ENCODE results near the gene CDK10.

CDK10 gene

GRCh38 chr16:89720813-89721545 lies 34.5 kb downstream of the CDK10 start, which contains the start of the genes VPS9D1 and ZNF276:
TSS of gene VPS9D1 (minus strand) at chr16:89720898. CDS start at chr16:89720861, 37 bp downstream.
TSS of gene ZNF276 (plus strand) at chr16:89721537. CDS start at chr16:89721641, 104 bp downstream.
- Histone ChIP-seq H3K9ac (ENCODE audit: low read length) (peak within 1 kb of the TSS; percentile 84), H3K36me3 (ENCODE audit: control insufficient read depth, insufficient read depth, low read length) (no peaks in the 10 kb centered on the region)
- no CpG with 5 or more reads among the region's 103 CpGs for WGBS (ENCODE audit: extremely low coverage, insufficient coverage, low lambda C conversion rate)

DNA sequence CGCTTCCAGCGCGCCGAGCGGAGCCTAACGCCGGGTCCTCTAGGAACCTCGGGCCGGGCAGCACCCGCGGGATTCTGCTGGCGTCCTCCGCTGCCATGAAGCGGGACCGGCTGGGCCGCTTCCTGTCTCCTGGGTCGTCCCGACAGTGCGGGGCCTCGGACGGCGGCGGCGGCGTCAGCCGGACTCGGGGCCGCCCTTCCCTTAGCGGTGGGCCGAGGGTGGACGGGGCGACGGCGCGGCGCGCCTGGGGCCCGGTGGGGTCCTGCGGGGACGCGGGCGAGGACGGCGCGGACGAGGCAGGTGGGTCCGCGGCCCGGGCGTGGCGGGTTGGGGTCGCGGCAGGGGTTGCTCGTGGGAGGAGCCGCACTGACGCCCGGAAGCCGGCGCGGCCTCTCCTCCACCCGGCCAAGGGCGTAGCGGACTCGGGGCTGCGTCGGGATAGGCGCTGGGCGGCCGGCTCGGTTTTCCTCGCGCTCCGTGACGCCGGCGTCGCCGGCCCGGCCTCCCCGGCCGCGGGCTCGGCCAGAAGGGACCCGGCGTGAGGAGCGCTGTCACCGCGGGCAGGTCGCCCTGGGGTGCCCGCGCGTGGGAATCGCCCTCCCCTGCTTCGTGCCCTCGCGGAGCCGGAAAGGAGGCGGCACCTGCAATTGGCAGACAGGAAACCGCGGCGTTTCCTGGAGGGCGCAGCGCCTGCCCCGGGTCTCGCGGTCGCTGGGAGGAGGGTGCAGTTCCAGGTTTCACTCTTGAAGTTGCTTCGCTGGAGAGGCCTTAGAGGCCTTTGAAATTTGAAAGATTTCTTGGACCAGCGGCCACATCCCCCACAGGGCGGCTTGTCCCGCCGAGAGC lies 35.3 kb downstream of the CDK10 start:
- peaks cover 4% of the 10 kb centered on the region for H3K79me1 ChIP-seq (ENCODE audit: low read length)
- no peak overlapping the region for H3K4ac ChIP-seq (ENCODE audit: low read depth, low read length)
- peak overlapping the region; percentile 87 for H3K4me2 ChIP-seq (ENCODE audit: low read length)
- H4K5ac ChIP-seq (ENCODE audit: low read length), result no peak overlapping the region
- H2AK5ac ChIP-seq (ENCODE audit: low read length), result no peak overlapping the region
- no peak overlapping the region for H2BK5ac ChIP-seq (ENCODE audit: low read length)
- peak overlapping the region; percentile 41 for H3K4me3 ChIP-seq (ENCODE audit: low read length)
- peak overlapping the region; percentile 83 for H3K9ac ChIP-seq (ENCODE audit: low read length)
- no peak overlapping the region for H3K18ac ChIP-seq (ENCODE audit: low read length)
- no peaks in the 10 kb centered on the region for H3K36me3 ChIP-seq (ENCODE audit: control insufficient read depth, insufficient read depth, low read length)
- H4K8ac ChIP-seq (ENCODE audit: low read depth, low read length), result no peak overlapping the region
- no peak overlapping the region for H3K23ac ChIP-seq (ENCODE audit: low read length)
- H3K27me3 ChIP-seq (ENCODE audit: insufficient read depth, low read length, poor library complexity), result no peaks in the 10 kb centered on the region
- H3K27ac ChIP-seq (ENCODE audit: low read depth, low read length), result peak overlapping the region; percentile 74
- DNase-seq, result peak; percentile 49
- H2BK120ac ChIP-seq (ENCODE audit: low read depth, low read length), result no peak overlapping the region
- H3K56ac ChIP-seq (ENCODE audit: low read length), result peak overlapping the region; percentile 86
- no CpG with 5 or more reads among the region's 112 CpGs for WGBS (ENCODE audit: extremely low coverage, insufficient coverage, low lambda C conversion rate)
- no peak overlapping the region for H2BK15ac ChIP-seq (replicated peaks; ENCODE audit: low read depth)
- peaks cover 4% of the 10 kb centered on the region for H3K4me1 ChIP-seq (ENCODE audit: control insufficient read depth, low read depth, low read length)
- H3K79me2 ChIP-seq (ENCODE audit: control insufficient read depth, insufficient read depth, low read length), result no peaks in the 10 kb centered on the region

More at GRCh38 chr16:89720813-89721545, 34.5 kb downstream of the CDK10 start, which contains the start of the genes VPS9D1 and ZNF276:
- Histone ChIP-seq H2BK15ac (replicated peaks; ENCODE audit: low read depth) (no peak within 1 kb of the TSS), H4K5ac (ENCODE audit: low read length) (no peak within 1 kb of the TSS), H2BK5ac (ENCODE audit: low read length) (no peak within 1 kb of the TSS), H3K27ac (ENCODE audit: low read depth, low read length) (peak within 1 kb of the TSS; percentile 88), H3K56ac (ENCODE audit: low read length) (peak within 1 kb of the TSS; percentile 94), H3K23ac (ENCODE audit: low read length) (no peak within 1 kb of the TSS), H3K79me2 (ENCODE audit: control insufficient read depth, insufficient read depth, low read length) (no peaks in the 10 kb centered on the region), H3K4me2 (ENCODE audit: low read length) (peak within 1 kb of the TSS; percentile 87), H3K27me3 (ENCODE audit: insufficient read depth, low read length, poor library complexity) (no peaks in the 10 kb centered on the region), H3K4ac (ENCODE audit: low read depth, low read length) (peak within 1 kb of the TSS; percentile 39), H3K4me1 (ENCODE audit: control insufficient read depth, low read depth, low read length) (peaks cover 4% of the 10 kb centered on the region), H3K79me1 (ENCODE audit: low read length) (peaks cover 4% of the 10 kb centered on the region), H3K4me3 (ENCODE audit: low read length) (peak within 1 kb of the TSS; percentile 50), H2AK5ac (ENCODE audit: low read length) (no peak within 1 kb of the TSS), H2BK120ac (ENCODE audit: low read depth, low read length) (no peak within 1 kb of the TSS), H4K8ac (ENCODE audit: low read depth, low read length) (no peak within 1 kb of the TSS), H3K18ac (ENCODE audit: low read length) (peak within 1 kb of the TSS; percentile 19)
- peak; percentile 86 for DNase-seq

DNA sequence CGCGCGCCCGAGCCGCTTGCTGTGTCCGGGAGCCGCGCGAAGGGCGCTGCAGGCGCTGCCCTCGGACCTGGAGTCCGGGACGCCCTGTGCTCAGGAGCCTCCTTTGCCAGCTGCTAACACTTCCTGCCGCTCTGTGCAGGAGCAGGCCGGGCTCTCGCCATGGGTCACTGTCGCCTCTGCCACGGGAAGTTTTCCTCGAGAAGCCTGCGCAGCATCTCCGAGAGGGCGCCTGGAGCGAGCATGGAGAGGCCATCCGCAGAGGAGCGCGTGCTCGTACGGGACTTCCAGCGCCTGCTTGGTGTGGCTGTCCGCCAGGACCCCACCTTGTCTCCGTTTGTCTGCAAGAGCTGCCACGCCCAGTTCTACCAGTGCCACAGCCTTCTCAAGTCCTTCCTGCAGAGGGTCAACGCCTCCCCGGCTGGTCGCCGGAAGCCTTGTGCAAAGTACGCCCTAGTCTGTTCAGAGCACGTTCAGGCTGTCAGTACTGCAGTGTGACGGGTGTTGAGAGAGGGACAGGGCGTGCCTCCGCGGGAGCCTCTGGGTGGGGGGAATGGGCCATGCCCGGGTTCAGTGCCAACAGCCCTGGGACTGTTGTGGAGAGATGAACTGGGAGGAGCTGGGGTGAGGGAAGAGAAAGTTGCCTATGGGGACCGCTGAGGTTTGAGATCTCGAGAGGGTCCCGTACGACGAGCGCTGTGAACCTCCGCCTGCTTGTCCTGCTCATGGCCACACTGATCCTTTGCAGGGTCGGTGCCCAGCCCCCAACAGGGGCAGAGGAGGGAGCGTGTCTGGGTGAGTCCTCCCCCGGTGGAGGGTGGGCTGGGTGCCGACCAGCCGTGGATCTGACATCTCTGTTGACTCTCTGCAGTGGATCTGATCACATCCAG lies 36.1 kb downstream of the CDK10 start:
- Histone ChIP-seq H3K4ac (ENCODE audit: low read depth, low read length) (no peak overlapping the region), H3K27me3 (ENCODE audit: insufficient read depth, low read length, poor library complexity) (no peaks in the 10 kb centered on the region), H3K79me1 (ENCODE audit: low read length) (peaks cover 4% of the 10 kb centered on the region), H2BK120ac (ENCODE audit: low read depth, low read length) (no peak overlapping the region), H3K56ac (ENCODE audit: low read length) (peak overlapping the region; percentile 86), H4K8ac (ENCODE audit: low read depth, low read length) (no peak overlapping the region), H2BK15ac (replicated peaks; ENCODE audit: low read depth) (no peak overlapping the region), H3K27ac (ENCODE audit: low read depth, low read length) (no peak overlapping the region), H3K79me2 (ENCODE audit: control insufficient read depth, insufficient read depth, low read length) (no peaks in the 10 kb centered on the region), H3K23ac (ENCODE audit: low read length) (no peak overlapping the region), H4K5ac (ENCODE audit: low read length) (no peak overlapping the region), H3K18ac (ENCODE audit: low read length) (no peak overlapping the region), H3K4me1 (ENCODE audit: control insufficient read depth, low read depth, low read length) (peaks cover 4% of the 10 kb centered on the region), H2AK5ac (ENCODE audit: low read length) (no peak overlapping the region), H3K4me2 (ENCODE audit: low read length) (peak overlapping the region; percentile 87), H2BK5ac (ENCODE audit: low read length) (no peak overlapping the region), H3K4me3 (ENCODE audit: low read length) (peak overlapping the region; percentile 41), H3K36me3 (ENCODE audit: control insufficient read depth, insufficient read depth, low read length) (no peaks in the 10 kb centered on the region), H3K9ac (ENCODE audit: low read length) (peak overlapping the region; percentile 83)
- WGBS (ENCODE audit: extremely low coverage, insufficient coverage, low lambda C conversion rate), result no CpG with 5 or more reads among the region's 56 CpGs
- DNase-seq, result peak; percentile 28

DNA sequence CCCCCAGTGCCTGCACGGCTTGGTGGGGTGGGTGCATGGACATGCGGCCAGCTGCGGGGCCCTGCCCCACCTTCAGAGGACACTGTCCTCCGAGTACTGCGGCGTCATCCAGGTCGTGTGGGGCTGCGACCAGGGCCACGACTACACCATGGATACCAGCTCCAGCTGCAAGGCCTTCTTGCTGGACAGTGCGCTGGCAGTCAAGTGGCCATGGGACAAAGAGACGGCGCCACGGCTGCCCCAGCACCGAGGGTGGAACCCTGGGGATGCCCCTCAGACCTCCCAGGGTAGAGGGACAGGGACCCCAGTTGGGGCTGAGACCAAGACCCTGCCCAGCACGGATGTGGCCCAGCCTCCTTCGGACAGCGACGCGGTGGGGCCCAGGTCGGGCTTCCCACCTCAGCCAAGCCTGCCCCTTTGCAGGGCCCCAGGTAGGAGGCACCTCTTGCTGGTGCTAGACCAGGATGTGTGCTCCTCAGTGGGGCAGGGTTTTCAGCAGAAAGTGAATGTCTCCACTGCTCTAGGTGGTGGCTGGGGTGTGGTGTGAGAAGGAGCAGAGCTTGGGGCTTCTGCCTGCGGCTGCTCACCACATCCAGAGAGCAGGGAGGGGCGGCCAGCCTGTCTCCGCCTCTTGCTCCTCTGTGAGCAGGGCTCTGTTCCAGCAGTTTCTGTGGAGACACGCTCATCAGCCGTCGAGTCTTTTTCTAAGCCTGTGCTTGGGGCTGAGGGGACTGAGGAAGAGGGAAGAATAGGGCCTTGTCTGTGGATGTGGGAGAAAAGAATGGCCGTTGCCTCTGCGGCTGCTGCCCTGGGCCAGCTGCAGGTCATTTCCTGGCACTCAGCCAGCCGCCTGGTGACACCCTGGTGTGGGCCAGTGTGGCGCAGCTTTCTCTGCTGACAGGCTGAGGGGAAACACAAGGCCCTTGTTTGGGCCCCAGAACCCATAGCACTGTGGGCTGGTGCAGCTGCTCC lies 37.1 kb downstream of the CDK10 start:
- H3K23ac ChIP-seq (ENCODE audit: low read length), result no peak overlapping the region
- H3K18ac ChIP-seq (ENCODE audit: low read length), result no peak overlapping the region
- H4K8ac ChIP-seq (ENCODE audit: low read depth, low read length), result no peak overlapping the region
- no peak overlapping the region for H3K9ac ChIP-seq (ENCODE audit: low read length)
- DNase-seq, result no peak
- H3K27ac ChIP-seq (ENCODE audit: low read depth, low read length), result no peak overlapping the region
- H3K4me2 ChIP-seq (ENCODE audit: low read length), result no peak overlapping the region
- no CpG with 5 or more reads among the region's 30 CpGs for WGBS (ENCODE audit: extremely low coverage, insufficient coverage, low lambda C conversion rate)
- H4K5ac ChIP-seq (ENCODE audit: low read length), result no peak overlapping the region
- no peak overlapping the region for H2AK5ac ChIP-seq (ENCODE audit: low read length)
- H3K36me3 ChIP-seq (ENCODE audit: control insufficient read depth, insufficient read depth, low read length), result no peaks in the 10 kb centered on the region
- no peaks in the 10 kb centered on the region for H3K27me3 ChIP-seq (ENCODE audit: insufficient read depth, low read length, poor library complexity)
- H2BK120ac ChIP-seq (ENCODE audit: low read depth, low read length), result no peak overlapping the region
- peaks cover 4% of the 10 kb centered on the region for H3K4me1 ChIP-seq (ENCODE audit: control insufficient read depth, low read depth, low read length)
- no peak overlapping the region for H3K4ac ChIP-seq (ENCODE audit: low read depth, low read length)
- no peak overlapping the region for H2BK5ac ChIP-seq (ENCODE audit: low read length)
- H3K4me3 ChIP-seq (ENCODE audit: low read length), result no peak overlapping the region
- peaks cover 4% of the 10 kb centered on the region for H3K79me1 ChIP-seq (ENCODE audit: low read length)
- H3K79me2 ChIP-seq (ENCODE audit: control insufficient read depth, insufficient read depth, low read length), result no peaks in the 10 kb centered on the region
- no peak overlapping the region for H3K56ac ChIP-seq (ENCODE audit: low read length)
- H2BK15ac ChIP-seq (replicated peaks; ENCODE audit: low read depth), result no peak overlapping the region
